CD4-positive, alpha-beta T cell (primary cell): ENCODE results near the gene SPATA2. TPM values are rescaled to one million over a fixed set of nuclear protein-coding genes. Genes with fewer than 3 reads are reported as not detected.

Experiments
- ATAC-seq: fragments of 200-7000 bp; cut with Tn5 transposase; one replicate; pipeline ENCODE4 v1.10.0; 2022; ENCODE audit warnings: mild to moderate bottlenecking; ENCODE audit not compliant: poor library complexity
- CTCF ChIA-PET: fragments of 350-600 bp; sonication (Branson Sonifier 250); formaldehyde crosslinking; loops from one replicate; lab custom pipeline; 2021; ENCODE audit warnings: antibody characterized with exemption, inconsistent platforms; lab: Charles Lee
- POLR2A ChIA-PET: fragments of 350-600 bp; sonication (Branson Sonifier 250); formaldehyde crosslinking; loops from one replicate; lab custom pipeline; 2021; ENCODE audit warnings: antibody characterized with exemption, inconsistent platforms; lab: Charles Lee
- DNase-seq, 14 experiments: peaks; one replicate each; pipeline ENCODE4 v3.0.0-alpha.2; 2013 to 2020; ENCODE audit warnings: mixed read lengths in 2 of 14
- H3K27ac ChIP-seq, 2 donors: one replicate each; pipeline versions ENCODE4 v1.5.1 to v1.7.0; 2013; ENCODE audit warnings: low read length in 2 of 2, low read depth in 1 of 2, mild to moderate bottlenecking in 1 of 2
- H3K27me3 ChIP-seq, 2 experiments: 1 replicate in 1 of 2; 2 replicates in 1 of 2; pipeline versions ENCODE4 v1.6.1 to v1.7.0; 2013; ENCODE audit warnings: low read length in 2 of 2, control low read depth in 1 of 2, mild to moderate bottlenecking in 1 of 2, moderate library complexity in 1 of 2; ENCODE audit not compliant: insufficient read depth in 2 of 2, control insufficient read depth in 1 of 2
- H3K36me3 ChIP-seq: one replicate; pipeline ENCODE4 v1.6.1; 2013; ENCODE audit warnings: low read length, control low read depth; ENCODE audit not compliant: insufficient read depth
- H3K4me1 ChIP-seq: one replicate; pipeline ENCODE4 v1.6.1; 2013; ENCODE audit warnings: low read length, control low read depth; ENCODE audit not compliant: insufficient read depth
- H3K4me3 ChIP-seq: one replicate; pipeline ENCODE4 v1.5.1; 2013; ENCODE audit warnings: mild to moderate bottlenecking, low read length, moderate library complexity
- H3K9me3 ChIP-seq, 2 experiments: 1 replicate in 1 of 2; 2 replicates in 1 of 2; pipeline versions ENCODE4 v1.6.1 to v1.7.0; 2013; ENCODE audit warnings: low read length in 2 of 2, mild to moderate bottlenecking in 2 of 2, control low read depth in 1 of 2, moderate library complexity in 1 of 2; ENCODE audit not compliant: control insufficient read depth in 1 of 2, insufficient read depth in 1 of 2
- H3K27ac Mint-ChIP-seq: one replicate; pipeline ENCODE4 v1.8.0; 2020; ENCODE audit warnings: mixed read lengths
- H3K27me3 Mint-ChIP-seq: one replicate; pipeline ENCODE4 v1.8.0; 2021; ENCODE audit warnings: mixed read lengths
- H3K36me3 Mint-ChIP-seq: one replicate; pipeline ENCODE4 v1.8.0; 2021; ENCODE audit warnings: low read depth, mixed read lengths
- H3K4me1 Mint-ChIP-seq: one replicate; pipeline ENCODE4 v1.8.0; 2021; ENCODE audit warnings: low read depth, mixed read lengths
- H3K4me3 Mint-ChIP-seq: one replicate; pipeline ENCODE4 v1.8.0; 2020; ENCODE audit warnings: mild to moderate bottlenecking, mixed read lengths
- H3K9me3 Mint-ChIP-seq: one replicate; pipeline ENCODE4 v1.8.0; 2020; ENCODE audit warnings: mixed read lengths
- CTCF ChIP-seq: fragments of 200-600 bp; IDR thresholded peaks from one replicate; pipeline ENCODE4 v1.8.0; 2022; ENCODE audit warnings: antibody characterized with exemption, mild to moderate bottlenecking
- intact Hi-C, 2 experiments: fragments of 100-400 bp; cut with DNase I in 1 of 2; cut with micrococcal nuclease in 1 of 2; formaldehyde crosslinking; loops; one replicate each; pipeline versions ENCODE4 v1.15.1 to v1.9.0; 2023 to 2025; cut with DNase I, micrococcal nuclease
- total RNA-seq, 174 experiments: library from RNA in 2 of 174; stranded (reverse) in 2 of 174; gene quantifications; one replicate each; pipeline ENCODE4 v1.2.3 and lab custom pipeline; 2021 to 2026

The SPATA2 gene
- total RNA-seq, 2 experiments from 2014 or later: 16.0 to 16.4 TPM

GRCh38 chr20:49871391-49871948 is 43.9 kb downstream of the SPATA2 start:
- Histone ChIP-seq H3K4me3 (no peak overlapping the region), H3K27ac (no peak overlapping the region), H3K4me1 (no peaks in the 10 kb centered on the region), H3K9me3 (no peaks in the 10 kb centered on the region), H3K36me3 (peaks cover 52% of the 10 kb centered on the region), H3K27me3 (no peaks in the 10 kb centered on the region)
- intact Hi-C loops: no loop called here
- no peak for TF ChIP-seq CTCF
- Mint-ChIP-seq H3K4me3 (no peak overlapping the region), H3K9me3 (no peaks in the 10 kb centered on the region), H3K4me1 (no peaks in the 10 kb centered on the region), H3K27ac (no peak overlapping the region), H3K36me3 (peaks cover 56% of the 10 kb centered on the region), H3K27me3 (no peaks in the 10 kb centered on the region)
- POLR2A ChIA-PET: interaction anchor here (0.7 kb wide), 1 partner anchor 63 kb away, joined by 4 read pairs; no protein-coding TSS in a partner anchor
- CTCF ChIA-PET: no interaction called here
- ATAC-seq (no peak), DNase-seq (no peak)

- Mint-ChIP-seq H3K27me3 (no peaks in the 10 kb centered on the region), H3K27ac (no peak overlapping the region), H3K4me1 (no peaks in the 10 kb centered on the region), H3K9me3 (no peaks in the 10 kb centered on the region), H3K4me3 (no peak overlapping the region), H3K36me3 (peaks cover 55% of the 10 kb centered on the region)
- CTCF ChIA-PET: no interaction called here
- TF ChIP-seq CTCF: no peak
- no peaks in the 10 kb centered on the region for H3K27me3 ChIP-seq
- H3K27ac ChIP-seq: no peak overlapping the region
- peak in 1 of 14 experiments; percentile 8 for DNase-seq
- H3K4me1 ChIP-seq: no peaks in the 10 kb centered on the region
- peaks cover 60% of the 10 kb centered on the region for H3K36me3 ChIP-seq
- no peak overlapping the region for H3K4me3 ChIP-seq
- H3K9me3 ChIP-seq: no peaks in the 10 kb centered on the region
- intact Hi-C loops: no loop called here
- ATAC-seq: no peak
- POLR2A ChIA-PET: no interaction called here
Observed at GRCh38 chr20:49870261-49870660, 45.1 kb downstream of the SPATA2 start.

GRCh38 chr20:49868964-49869363 is 46.4 kb downstream of the SPATA2 start:
- intact Hi-C loops: no loop called here
- Mint-ChIP-seq H3K27me3 (no peaks in the 10 kb centered on the region), H3K4me3 (no peak overlapping the region), H3K4me1 (no peaks in the 10 kb centered on the region), H3K27ac (no peak overlapping the region), H3K36me3 (peaks cover 58% of the 10 kb centered on the region), H3K9me3 (no peaks in the 10 kb centered on the region)
- no peak overlapping the region for H3K27ac ChIP-seq
- H3K4me1 ChIP-seq: no peaks in the 10 kb centered on the region
- ATAC-seq (no peak), DNase-seq (no peak)
- H3K4me3 ChIP-seq: no peak overlapping the region
- peaks cover 63% of the 10 kb centered on the region for H3K36me3 ChIP-seq
- H3K27me3 ChIP-seq: no peaks in the 10 kb centered on the region
- POLR2A ChIA-PET: no interaction called here
- no peak for TF ChIP-seq CTCF
- H3K9me3 ChIP-seq: no peaks in the 10 kb centered on the region
- CTCF ChIA-PET: no interaction called here
